NCI-H1105 treated with DMSO at 0.1 percent for 48 hours (cell line): ENCODE results near the gene SYDE2.
"Not testable (repeated sequence)": the region's sequence is repeated elsewhere in the genome, so short reads cannot be mapped to it uniquely, and the experiment has no call there.

ENCODE experiments used
- DNase-seq: peaks from one replicate; lab custom pipeline; 2025; lab: John Stamatoyannopoulos, UW

Gene SYDE2

DNA sequence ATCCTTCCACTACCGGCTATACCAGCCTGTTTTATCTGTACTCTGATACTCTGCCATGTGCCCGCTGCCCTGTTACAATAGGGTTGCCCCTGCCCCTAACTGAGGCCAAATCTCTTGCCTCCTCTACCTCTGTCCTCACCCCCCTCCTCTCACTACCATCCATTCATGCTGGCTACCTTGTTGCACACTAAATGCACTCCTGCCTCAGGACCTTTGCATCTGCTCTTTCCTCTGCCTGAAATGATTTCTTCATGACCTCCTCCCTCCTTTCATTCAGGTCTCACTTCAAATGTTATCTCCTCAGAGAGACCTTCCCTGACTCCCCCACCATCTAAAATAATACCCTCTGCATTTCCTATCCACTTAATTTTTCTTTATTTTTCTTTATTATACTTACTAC, 7.7 kb upstream of the SYDE2 start:
- DNase-seq = no peak

DNA sequence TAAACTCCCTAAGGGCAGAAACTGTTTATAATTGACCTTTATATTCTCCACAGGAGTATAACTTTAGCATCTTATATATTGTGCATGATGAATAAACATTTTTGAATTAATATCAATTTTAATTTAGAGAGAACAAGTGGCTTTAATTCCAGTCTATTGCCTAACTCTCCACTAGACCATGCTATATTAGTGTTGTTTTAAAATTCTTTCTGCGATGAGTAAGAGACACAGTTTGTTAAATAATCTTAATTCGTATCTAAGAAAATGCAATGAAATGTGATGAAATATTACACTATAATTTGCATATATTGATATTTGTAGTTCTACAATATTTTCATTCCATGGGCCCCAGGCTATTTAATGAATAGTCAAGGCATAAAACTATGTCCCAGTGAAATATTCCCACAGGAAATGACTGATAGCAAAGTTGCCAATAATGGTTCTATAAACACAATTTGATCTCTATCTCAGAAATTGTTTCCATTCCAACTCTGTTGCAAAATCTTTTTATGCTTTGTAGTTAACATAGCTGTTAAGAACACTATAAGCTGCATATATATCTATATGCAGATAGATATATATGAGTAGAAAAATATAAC, 2.9 kb upstream of the SYDE2 start:
- DNase-seq = no peak

DNA sequence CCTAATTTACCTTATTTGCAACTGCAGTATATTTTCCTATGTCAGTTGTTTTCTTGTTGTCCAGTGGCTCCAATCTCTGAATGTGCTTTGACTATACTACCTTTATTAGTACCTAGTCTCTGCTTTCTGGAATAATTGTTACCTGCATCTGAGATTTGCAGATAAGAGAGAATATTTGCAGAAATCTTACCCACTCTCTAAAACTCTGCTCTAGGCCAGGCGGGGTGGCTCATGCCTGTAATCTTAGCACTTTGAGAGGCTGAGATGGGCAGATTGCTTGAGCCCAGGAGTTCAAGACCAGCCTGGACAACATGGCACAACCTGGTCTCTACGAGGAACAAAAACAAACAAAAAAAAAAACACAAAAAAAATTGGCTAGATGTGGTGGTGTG, 2.0 kb upstream of the SYDE2 start:
- no peak for DNase-seq

DNA sequence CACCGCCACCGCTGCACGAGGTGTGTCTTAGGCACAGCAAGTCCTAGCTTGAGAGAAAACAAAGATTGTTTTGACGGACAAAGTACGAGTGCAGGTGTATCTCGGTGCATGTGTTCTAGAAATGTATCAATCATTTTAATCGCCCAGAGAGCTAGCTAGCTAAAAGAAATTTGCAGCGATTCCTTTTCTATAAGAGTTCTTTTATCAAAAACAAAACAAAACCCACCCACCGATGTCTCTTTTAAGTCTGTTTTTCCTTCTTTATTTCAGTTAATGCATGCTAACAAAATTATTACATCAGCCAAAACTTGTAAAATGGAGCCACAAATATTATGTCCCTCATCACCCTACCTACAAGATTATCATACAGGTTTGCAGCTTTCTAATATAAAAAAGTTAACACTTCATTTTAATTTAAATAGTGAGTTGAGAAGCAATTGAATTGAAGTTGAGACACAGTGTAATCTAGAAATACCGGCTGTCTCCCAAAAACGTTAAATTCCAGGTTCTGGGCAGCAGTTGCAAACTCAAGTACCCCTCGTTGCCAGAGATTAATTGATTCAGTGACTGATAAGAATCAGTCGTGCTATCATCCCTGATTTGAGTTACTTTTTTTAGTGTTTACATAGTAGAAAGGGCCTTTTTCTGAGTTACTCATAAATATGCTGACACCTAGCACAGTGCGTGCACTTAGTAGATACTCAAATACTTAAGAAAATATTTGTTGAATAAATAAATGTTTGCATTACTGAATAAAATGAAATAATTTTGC, 1.5 kb upstream of the SYDE2 start:
- DNase-seq = peak; percentile 80

DNA sequence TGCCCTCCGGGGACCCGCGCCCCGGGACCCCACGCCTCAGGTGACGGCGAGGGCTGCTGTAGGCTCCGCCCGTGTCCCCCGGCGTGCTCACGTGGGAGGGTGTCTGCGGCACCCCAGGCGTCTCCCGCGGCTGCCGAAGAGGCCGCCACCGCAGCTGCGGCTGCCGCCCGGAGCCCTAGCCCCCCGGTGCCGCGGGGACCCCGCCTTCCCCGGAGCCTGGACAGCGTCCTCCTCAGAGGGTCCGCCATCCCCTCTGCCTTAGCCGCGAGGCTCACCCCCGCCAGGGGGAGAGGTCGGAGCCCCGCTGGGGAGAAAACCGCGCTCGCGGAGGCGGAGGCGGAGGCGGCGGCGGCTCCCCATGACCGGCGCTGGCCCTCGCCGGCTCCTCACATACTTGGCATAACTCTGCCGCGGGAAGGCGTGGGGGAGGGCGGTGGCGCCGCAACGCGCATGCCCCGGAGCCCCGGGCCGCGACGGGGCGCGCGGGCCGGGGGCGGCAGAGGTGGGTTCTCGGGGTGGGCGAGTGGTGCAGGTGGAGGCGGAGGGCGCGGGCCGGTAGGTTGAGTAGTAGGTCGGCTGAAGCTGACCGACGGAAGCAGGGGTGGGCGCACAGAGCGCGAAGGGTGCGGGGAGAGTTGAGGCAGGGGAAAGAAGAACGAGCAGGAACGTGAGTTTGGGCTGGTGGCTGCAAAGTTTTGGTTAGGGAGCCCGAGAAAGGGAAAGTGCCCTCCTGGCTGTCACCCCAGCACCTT, 700 bp upstream of the SYDE2 start:
- peak; percentile 30 for DNase-seq

DNA sequence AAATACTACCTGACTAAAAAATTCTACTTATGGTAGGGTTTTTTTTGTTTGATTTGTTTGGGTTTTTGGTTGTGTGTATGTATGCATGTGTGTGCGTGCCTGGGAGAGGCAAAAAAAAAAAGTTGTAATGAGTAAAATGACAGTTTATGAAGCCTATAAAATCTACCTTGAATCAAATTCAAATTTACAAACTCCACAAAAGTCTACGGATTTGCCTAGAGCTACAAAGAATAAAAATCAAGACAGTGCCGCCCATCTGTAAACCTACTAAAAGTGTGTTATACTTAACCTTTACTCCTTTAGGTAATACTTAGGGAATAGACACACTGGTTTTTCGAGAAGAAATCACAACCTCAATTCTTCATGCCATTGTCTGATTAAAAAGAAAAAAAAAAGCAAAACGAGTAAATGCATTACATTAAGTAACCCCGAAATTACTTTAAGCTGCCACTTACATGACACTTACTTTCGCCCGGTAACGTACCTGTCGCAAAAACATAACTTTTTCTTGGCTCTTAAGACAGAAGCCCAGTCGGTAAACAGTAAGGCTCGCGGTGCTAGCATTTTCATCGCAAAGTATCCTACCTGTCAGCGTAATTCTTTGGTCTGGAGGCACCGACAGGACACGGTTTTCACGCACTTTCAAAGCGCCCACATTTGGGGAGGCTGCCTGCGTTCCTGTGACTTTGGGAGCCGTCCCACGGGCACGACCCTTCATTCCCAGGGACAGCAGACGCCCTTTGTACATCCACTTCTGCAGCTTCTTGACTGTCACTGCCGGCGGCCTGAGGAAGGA, 951 bp downstream of the SYDE2 start:
- DNase-seq = no peak

DNA sequence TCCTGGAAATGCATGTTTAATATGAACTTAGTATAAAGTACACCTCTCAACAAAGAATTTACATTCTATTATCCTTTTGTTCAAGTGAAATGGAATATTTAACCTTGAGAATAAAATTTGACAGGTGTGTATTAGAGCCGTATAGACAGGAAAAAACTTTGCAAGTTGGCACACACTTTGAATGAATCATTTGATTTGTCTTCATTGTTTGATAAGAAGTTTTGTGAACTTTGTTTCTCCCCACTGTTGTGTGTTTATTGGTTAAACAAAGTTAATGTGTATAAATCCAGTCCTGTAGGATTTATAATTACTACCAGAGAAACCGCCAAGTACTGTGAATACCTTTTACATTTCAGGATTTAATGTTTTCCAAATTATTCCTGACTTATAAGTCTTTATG, 2.0 kb downstream of the SYDE2 start:
- DNase-seq = no peak

DNA sequence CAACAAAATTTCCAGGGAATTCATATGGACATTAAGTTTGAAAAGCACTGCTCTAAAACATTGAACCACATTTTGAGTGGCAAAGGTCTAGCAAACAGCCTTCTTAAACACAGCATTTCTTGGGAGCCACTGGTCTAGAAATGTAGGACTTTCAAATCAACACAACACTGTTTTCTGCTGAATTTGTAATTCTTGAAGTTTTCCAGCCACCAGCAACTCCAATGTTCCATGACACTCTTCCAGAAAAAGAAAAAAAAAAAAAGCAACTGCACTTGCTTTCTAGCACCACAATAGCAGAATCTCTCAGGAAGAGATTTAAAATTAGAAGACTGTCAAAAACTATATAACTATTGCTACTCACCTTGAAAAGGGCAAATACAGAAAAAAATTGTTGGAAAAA, 4.5 kb downstream of the SYDE2 start:
- DNase-seq = no peak

DNA sequence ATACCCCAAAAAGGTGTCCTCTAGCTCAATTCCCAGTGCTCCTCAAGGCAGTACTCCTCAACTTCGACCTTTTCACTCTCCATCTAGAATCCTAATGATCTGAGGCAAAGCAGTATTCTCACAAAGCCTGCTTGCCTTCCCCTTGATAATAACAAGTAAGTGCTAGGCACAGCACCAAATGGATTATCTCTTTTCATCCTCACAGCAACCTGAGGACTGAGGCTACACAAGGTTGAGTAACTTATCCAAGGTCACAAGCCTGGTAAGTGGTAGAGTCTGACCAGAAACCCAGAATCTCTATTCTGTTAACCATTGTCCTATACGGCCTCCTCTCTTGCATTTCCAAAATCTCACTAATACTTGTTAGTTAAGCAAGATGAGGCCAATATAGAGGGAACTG, 5.1 kb downstream of the SYDE2 start:
- DNase-seq = no peak

DNA sequence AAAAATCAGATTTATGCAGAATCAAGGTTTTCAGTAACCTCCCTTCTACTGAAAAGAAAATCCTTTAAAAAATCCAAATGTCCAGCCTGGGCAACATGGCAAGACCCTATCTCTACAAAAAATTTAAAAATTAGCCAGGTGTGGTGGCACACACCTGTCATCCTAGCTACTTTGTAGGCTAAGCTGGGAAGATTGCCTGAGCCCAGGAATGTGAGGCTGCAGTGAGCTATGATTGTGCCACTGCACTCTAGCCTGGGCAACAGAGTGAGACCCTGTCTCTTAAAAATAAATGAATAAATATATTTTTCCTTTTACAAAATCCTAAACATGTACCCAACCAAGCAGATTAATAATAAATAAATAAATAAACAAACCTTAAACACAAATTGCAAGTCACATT, 8.7 kb downstream of the SYDE2 start:
- DNase-seq = not testable (repeated sequence)

DNA sequence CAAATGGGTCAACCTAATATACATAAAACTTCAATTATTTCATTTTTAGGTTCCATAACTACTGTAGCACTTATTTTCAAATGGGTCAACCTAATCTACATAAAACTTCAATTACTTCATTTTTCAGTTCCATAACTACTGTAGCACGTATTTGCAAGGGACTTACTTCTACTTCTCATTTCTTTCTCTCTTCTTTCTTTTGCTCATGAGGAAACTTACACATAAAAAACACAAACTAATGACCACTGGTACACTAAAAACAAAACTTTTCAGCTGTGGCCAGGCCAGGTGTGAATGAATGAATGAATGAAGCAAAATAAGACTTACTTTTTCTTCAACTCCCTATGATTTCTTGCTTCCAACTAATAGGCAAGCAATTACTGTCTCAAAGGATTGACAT, 11.7 kb downstream of the SYDE2 start:
- no peak for DNase-seq

DNA sequence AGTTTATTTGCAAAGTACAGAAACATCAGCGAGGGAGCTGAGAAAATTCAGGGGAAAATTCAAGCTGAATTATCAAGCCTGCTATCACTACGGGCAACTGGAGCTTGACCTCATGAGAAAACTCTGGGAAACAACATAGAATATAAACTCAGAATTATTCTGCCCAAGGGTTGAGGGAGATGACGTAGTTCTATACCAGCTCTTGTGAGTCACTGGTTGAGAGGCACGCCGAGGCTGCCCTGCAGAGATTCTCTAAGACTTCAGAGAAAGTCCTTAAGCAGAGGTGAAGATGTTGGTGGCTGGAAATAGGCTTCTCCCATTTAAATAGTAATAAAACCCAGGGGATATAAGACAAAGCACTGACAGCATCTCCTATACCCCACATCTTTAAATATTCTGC, 12.3 kb downstream of the SYDE2 start:
- DNase-seq = no peak

DNA sequence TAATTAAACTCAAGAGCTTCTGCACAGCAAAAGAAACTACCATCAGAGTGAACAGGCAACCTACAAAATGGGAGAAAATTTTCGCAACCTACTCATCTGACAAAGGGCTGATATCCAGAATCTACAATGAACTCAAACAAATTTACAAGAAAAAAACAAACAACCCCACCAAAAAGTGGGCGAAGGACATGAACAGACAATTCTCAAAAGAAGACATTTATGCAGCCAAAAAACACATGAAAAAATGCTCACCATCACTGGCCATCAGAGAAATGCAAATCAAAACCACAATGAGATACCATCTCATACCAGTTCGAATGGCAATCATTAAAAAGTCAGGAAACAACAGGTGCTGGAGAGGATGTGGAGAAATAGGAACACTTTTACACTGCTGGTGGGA, 13.8 kb downstream of the SYDE2 start:
- not testable (repeated sequence) for DNase-seq

DNA sequence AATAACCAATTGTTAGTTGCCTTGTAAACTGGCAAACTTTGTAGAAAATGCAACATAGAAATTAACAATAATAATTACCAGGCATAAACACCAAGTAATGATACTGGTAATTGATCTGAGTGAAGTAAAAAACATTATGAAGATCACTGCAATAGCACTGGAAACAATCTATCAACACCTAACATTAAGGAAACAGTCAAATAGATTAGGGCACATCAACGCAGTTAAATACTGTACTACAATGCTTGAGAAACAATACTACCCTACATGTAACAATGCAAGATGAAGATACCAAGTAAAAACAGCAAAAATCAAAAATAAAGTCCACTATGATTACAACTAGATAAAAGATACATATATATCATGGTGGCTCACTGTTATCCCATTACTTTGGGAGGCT, 16.6 kb downstream of the SYDE2 start:
- DNase-seq = no peak

DNA sequence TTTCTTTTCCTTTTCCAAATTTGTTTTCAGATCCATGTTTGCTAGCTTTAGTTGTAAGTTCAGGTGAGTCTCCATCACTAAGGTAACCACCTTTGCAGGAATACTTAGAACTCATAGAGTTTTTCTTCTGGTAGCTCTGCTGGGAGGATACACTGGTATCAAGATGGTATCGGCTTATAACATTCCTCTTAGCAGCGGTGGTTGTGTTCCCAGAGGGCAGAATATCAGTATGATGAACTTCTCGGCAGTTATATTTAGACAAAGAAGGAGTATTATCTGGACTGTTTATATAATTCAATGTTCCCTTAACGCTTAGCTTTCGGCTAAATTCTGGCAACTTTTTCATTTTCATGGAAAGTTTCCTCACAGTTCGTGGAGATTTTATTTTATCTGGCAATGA, 18.1 kb downstream of the SYDE2 start:
- no peak for DNase-seq

DNA sequence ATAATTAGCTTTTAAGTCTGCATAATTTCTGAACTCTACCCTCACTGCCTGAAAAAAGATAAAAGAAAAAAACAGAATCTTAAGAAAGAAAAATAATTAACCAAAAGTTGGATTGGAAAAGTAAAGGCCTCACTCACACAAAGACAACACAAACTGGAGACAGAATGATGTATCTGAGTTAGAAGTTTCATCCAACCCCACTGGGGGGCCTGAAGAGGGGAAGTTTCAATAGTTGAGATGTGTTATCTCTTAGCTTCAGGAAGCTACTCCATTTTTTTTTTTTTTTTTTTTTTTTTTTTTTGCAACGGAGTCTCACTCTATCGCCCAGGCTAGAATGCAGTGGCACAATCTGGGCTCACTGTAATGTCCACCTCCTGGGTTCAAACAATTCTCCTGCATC, 19.9 kb downstream of the SYDE2 start:
- no peak for DNase-seq

DNA sequence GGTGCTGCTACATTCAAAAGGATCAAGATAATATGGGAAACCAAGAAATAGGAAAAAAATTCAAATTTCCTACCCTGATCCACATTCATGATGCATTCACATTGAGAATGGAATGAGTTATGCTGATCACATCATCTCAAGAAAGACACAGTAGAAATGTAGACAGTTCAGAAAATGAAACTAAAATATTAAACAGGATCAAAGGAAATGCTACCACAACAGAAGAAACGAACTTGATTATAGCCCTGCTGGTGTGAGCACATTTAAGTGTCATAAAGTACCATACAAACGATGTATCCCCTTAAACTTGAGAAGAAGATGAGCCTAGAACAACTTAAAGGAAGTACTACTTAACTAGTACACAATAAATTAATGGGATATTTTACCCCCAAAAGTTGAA, 21.3 kb downstream of the SYDE2 start:
- no peak for DNase-seq

DNA sequence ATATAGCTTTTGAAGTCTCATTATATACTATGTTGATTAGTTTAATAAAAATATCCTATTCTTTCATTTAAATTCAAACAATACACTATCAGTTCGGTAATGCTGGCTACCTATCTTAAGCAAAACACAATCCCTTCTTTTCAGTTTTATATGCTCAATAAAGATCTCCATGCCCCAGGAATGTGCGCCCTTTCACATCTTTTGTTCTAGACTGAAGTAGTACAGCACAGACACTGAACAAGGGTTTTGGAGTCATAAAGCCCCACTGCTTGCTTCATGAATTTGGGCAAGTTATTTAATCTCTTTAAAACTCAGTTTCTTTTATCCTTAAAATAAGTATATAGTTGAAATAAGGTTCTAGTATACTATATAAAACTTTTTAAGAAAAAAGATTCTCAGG, 22.4 kb downstream of the SYDE2 start:
- DNase-seq = no peak

DNA sequence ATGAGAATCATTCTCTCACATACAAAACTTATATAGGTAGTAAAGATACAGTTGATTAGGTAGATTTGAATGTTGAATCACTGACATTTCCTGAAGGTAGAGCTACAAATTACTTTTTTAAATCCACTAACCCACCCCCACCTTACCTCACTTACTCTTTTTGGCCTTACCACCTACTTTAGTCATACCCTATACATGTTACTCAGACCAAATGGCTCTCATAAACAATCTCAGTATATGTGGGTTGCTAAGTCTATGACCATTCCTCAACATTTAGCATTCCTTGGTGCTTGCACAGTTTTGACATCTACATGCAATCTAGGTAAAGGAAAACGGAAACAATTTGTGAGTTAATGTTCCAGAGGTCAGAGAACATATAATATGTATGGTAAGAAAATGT, 26.3 kb downstream of the SYDE2 start:
- no peak for DNase-seq

DNA sequence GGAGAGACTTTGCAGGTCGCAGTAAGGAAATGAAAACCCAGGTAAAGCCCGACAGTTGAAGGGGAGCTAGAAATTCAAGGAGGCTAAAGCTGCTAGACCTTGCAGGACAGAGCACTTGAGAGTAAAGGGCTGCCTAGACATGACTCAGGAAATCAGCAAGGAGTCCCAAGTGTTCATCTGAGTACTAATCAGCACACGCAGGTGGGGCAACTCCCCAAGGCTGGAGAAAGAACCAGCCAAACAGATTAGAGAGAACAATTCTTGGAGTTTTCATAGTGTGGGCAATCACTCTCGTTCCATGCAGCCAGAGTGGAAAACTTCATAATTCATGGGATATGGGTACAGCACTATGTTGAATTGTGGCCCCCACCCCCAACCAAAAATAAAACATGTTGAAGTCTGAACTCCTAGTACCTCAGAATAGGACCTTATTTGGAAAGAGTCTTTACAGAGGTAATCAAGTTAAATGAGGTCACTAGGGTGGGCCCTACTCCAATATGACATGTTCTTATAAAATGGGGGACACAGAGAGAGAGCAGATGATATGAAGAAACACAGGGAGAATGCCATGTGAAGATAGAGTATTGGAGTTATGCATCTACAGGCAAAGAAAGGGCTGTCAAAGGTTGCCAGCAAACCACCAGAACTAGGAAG, 28.0 kb downstream of the SYDE2 start:
- no peak for DNase-seq

DNA sequence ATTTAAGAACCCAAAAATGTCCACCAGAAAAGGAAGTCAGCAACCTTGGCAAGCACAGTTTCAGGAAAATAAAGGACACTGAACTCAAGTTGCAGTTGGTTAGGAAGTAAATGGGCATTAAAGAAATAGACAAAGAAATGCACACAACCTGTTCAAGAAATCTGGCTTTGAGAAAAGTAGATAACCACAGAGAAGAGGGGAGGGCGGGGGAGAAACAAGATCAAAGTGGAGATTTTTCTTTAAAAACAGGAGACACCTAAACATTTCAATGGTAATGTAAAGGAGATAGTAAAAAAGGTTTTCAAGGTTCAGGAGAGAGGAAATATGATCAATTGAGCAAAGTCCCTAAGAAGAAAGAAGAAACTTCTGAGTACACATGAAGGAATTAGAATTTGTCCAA, 29.1 kb downstream of the SYDE2 start:
- DNase-seq = no peak

DNA sequence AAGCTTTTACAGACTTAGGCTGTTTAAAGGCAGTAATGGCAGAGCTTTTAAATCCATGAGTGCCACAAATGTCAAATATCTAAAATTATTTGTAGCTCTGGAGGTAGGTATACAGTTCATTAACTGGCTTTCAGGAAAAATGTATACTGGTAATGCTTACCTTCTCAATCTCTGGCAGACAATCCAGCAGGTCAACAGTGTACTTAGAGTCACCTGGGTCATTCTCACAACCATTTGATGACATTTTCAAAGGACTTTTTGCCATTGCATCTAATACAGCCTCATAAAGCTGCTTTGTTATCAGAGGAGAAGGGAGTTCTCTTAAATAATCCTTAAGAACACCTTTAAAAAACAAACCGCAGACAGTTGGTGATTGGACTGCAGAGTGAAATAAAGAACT, 31.9 kb downstream of the SYDE2 start:
- no peak for DNase-seq
